HEK293 (cell line): ENCODE measurements around the gene TBX3.
A peak's percentile ranks its signal among the peaks of the same experiment; 100 is the strongest.

Experiments
- CTCF ChIA-PET: fragments of 350-600 bp; formaldehyde crosslinking; extraction: SDS; loops from one replicate; lab custom pipeline; 2021; ENCODE audit warnings: antibody characterized with exemption; lab: Yijun Ruan, JAX
- POLR2A ChIA-PET: fragments of 300-600 bp; formaldehyde crosslinking; extraction: SDS; loops from one replicate; lab custom pipeline; 2020; ENCODE audit warnings: antibody characterized with exemption, inconsistent platforms; lab: Yijun Ruan, JAX
- H3K27ac ChIP-seq: fragments of 200-500 bp; sonication (Bioruptor generic); 2 replicates; pipeline ENCODE4 v1.5.1; 2014; ENCODE audit warnings: low read depth, low read length, control low read depth, inconsistent platforms; ENCODE audit errors: extremely low read depth
- H3K36me3 ChIP-seq, 2 experiments: fragments of 200-500 bp in 1 of 2; sonication (Bioruptor generic) in 1 of 2; 1 replicate in 1 of 2; 2 replicates in 1 of 2; pipeline ENCODE4 v1.5.1; 2014 to 2017; ENCODE audit warnings: inconsistent platforms in 2 of 2, low read length in 2 of 2; ENCODE audit not compliant: control insufficient read depth in 2 of 2, insufficient read depth in 1 of 2
- H3K4me1 ChIP-seq: fragments of 200-500 bp; sonication (Bioruptor generic); 2 replicates; pipeline ENCODE4 v1.5.1; 2014; ENCODE audit warnings: mild to moderate bottlenecking, low read length, inconsistent platforms; ENCODE audit not compliant: control insufficient read depth, insufficient read depth
- H3K4me3 ChIP-seq: 2 replicates; pipeline ENCODE4 v1.5.1; 2011; ENCODE audit warnings: low read depth, mild to moderate bottlenecking, control low read depth, low read length, moderate library complexity
- H3K9me3 ChIP-seq: fragments of 200-500 bp; sonication (Bioruptor generic); 2 replicates; pipeline ENCODE4 v1.5.1; 2014; ENCODE audit warnings: low read depth, low read length, inconsistent platforms; ENCODE audit not compliant: control insufficient read depth, insufficient read depth
- ATF2 ChIP-seq: fragments of 450-650 bp; formaldehyde crosslinking; IDR thresholded peaks from 2 replicates; pipeline ENCODE4 v1.5.1; 2016; ENCODE audit warnings: missing biosample characterization, missing genetic modification characterization, low read depth
- BCL11A ChIP-seq: fragments of 450-650 bp; formaldehyde crosslinking; IDR thresholded peaks from 2 replicates; pipeline ENCODE4 v1.5.1; 2016; ENCODE audit warnings: low read depth, missing biosample characterization, missing genetic modification characterization
- GFI1B ChIP-seq: fragments of 450-650 bp; formaldehyde crosslinking; IDR thresholded peaks from 2 replicates; pipeline ENCODE4 v1.5.1; 2016; ENCODE audit warnings: missing biosample characterization, missing genetic modification characterization
- SCRT1 ChIP-seq: fragments of 450-650 bp; formaldehyde crosslinking; IDR thresholded peaks from 2 replicates; pipeline ENCODE4 v1.5.1; 2016; ENCODE audit warnings: missing biosample characterization, missing genetic modification characterization, borderline replicate concordance
- ZNF302 ChIP-seq: fragments of 450-650 bp; formaldehyde crosslinking; IDR thresholded peaks from 2 replicates; pipeline ENCODE4 v1.5.1; 2016; ENCODE audit warnings: missing biosample characterization, missing genetic modification characterization, low read depth
- ZNF768 ChIP-seq: fragments of 450-650 bp; formaldehyde crosslinking; IDR thresholded peaks from 2 replicates; pipeline ENCODE4 v1.5.1; 2018; ENCODE audit warnings: missing biosample characterization, mild to moderate bottlenecking, missing genetic modification characterization
- TF ChIP-seq, protein P1 (sequence below): fragments of 450-650 bp; formaldehyde crosslinking; IDR thresholded peaks from 2 replicates; pipeline ENCODE4 v1.5.1; 2016; ENCODE audit warnings: missing biosample characterization, missing genetic modification characterization, low read depth
- TF ChIP-seq, protein P2 (sequence below): fragments of 450-650 bp; formaldehyde crosslinking; IDR thresholded peaks from 2 replicates; pipeline ENCODE4 v1.5.1; 2016; ENCODE audit warnings: missing biosample characterization, missing genetic modification characterization

Gene TBX3

GRCh38 chr12:114655934-114656749 lies 27.8 kb downstream of the TBX3 start (continued):
- TF ChIP-seq ATF2, result peak; percentile 64; the same call in 1 of the 2 replicates
- TF ChIP-seq, protein P1, sequence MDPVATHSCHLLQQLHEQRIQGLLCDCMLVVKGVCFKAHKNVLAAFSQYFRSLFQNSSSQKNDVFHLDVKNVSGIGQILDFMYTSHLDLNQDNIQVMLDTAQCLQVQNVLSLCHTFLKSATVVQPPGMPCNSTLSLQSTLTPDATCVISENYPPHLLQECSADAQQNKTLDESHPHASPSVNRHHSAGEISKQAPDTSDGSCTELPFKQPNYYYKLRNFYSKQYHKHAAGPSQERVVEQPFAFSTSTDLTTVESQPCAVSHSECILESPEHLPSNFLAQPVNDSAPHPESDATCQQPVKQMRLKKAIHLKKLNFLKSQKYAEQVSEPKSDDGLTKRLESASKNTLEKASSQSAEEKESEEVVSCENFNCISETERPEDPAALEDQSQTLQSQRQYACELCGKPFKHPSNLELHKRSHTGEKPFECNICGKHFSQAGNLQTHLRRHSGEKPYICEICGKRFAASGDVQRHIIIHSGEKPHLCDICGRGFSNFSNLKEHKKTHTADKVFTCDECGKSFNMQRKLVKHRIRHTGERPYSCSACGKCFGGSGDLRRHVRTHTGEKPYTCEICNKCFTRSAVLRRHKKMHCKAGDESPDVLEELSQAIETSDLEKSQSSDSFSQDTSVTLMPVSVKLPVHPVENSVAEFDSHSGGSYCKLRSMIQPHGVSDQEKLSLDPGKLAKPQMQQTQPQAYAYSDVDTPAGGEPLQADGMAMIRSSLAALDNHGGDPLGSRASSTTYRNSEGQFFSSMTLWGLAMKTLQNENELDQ (tag by site-specific recombination), result no peak

GRCh38 chr12:114649585-114649984 lies 34.4 kb downstream of the TBX3 start:
- H3K36me3 ChIP-seq, result no peaks in the 10 kb centered on the region
- ChIA-PET POLR2A (no interaction called here), CTCF (no interaction called here)
- no peak overlapping the region for H3K27ac ChIP-seq
- no peak overlapping the region for H3K4me3 ChIP-seq
- no peaks in the 10 kb centered on the region for H3K4me1 ChIP-seq
- no peak for TF ChIP-seq ZNF302 (tag by site-specific recombination)
- TF ChIP-seq SCRT1, result no peak
- no peak for TF ChIP-seq BCL11A (tag by site-specific recombination)
- H3K9me3 ChIP-seq, result no peaks in the 10 kb centered on the region

DNA sequence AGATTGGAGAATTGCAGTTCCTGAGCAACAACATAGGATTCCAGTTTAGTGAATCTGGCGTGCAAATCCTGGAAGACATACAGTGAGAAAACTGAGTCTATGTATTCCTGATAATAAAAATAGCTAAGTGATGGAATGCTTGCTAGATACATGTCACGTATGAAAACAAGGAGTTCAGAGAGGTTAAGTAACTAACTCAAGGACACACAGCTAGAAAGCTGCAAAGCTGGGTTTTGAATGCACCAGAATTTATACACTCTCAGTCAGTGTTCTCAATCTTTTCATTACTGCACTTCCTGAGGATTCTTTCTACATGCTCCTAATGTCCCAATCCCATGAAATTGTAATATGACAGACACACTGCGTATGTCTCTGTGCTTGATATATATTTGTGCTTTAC lies 35.3 kb downstream of the TBX3 start:
- TF ChIP-seq, protein P2, sequence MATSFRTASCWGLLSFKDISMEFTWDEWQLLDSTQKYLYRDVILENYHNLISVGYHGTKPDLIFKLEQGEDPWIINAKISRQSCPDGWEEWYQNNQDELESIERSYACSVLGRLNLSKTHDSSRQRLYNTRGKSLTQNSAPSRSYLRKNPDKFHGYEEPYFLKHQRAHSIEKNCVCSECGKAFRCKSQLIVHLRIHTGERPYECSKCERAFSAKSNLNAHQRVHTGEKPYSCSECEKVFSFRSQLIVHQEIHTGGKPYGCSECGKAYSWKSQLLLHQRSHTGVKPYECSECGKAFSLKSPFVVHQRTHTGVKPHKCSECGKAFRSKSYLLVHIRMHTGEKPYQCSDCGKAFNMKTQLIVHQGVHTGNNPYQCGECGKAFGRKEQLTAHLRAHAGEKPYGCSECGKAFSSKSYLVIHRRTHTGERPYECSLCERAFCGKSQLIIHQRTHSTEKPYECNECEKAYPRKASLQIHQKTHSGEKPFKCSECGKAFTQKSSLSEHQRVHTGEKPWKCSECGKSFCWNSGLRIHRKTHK (tag by site-specific recombination), result no peak
- TF ChIP-seq ZNF768, result peak; percentile 68; the same call in 1 of the 2 replicates
- H3K9me3 ChIP-seq, result no peaks in the 10 kb centered on the region
- ChIA-PET CTCF (interaction anchor here (0.7 to 1.3 kb wide), 4 partner anchors 8 to 23 kb away, joined by 3 to 5 read pairs (median 4); no protein-coding TSS in a partner anchor), POLR2A (no interaction called here)
- no peak overlapping the region for H3K27ac ChIP-seq
- H3K4me1 ChIP-seq, result no peaks in the 10 kb centered on the region
- no peaks in the 10 kb centered on the region for H3K36me3 ChIP-seq
- no peak overlapping the region for H3K4me3 ChIP-seq

DNA sequence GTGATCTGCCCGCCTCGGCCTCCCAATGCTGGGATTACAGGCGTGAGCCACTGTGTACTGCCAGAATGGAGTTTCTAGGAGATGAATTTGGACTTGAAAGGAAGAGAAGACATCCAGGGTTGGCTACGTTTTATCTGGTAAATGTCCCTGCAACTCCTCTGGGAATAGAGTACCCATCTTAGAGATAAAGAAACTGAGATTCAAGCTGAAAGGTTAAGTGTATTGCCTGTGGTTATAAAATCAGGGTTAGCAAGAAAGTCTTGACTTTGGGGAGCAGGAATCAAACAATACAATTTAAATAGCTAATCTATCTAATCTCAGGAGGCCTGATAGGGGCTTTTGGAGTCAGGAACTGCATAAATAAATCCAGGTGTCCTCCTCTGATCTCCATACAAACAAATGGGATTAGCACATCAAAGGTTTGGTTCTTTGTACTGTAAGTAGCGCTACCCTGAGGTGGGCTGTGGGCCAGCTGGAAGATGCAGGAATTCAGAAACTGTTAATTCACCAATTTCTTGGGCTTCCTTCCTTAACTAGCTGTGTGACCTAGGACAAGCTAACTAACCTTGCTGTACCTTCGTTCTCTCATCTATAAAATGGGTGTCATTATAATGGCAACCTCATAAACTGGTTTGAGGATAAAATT lies 45.1 kb downstream of the TBX3 start:
- TF ChIP-seq GFI1B, result no peak
- TF ChIP-seq, all 188 proteins: peak for 0
- ChIA-PET CTCF (interaction anchor here (0.6 to 2.7 kb wide), 5 partner anchors 13 to 463 kb away, joined by 3 to 19 read pairs (median 4); no protein-coding TSS in a partner anchor), POLR2A (no interaction called here)
- Histone ChIP-seq H3K36me3 (no peaks in the 10 kb centered on the region), H3K4me3 (no peak overlapping the region), H3K9me3 (no peaks in the 10 kb centered on the region), H3K27ac (no peak overlapping the region), H3K4me1 (no peaks in the 10 kb centered on the region)
